Tibial nerve (tissue), 3 donors: ENCODE data around the gene ECEL1.

Source experiments
- POLR2A ChIP-seq, 2 donors: fragments of 450-650 bp; IDR thresholded peaks; one replicate each; pipeline ENCODE4 v1.6.1; 2017; ENCODE audit warnings: antibody characterized with exemption in 2 of 2, mild to moderate bottlenecking in 2 of 2, moderate library complexity in 2 of 2
- TF ChIP-seq, protein P1 (sequence below), 5 experiments: fragments of 200-600 bp in 3 of 5; fragments of 450-650 bp in 2 of 5; sonication (generic) in 3 of 5; IDR thresholded peaks; one replicate each; pipeline ENCODE4 v1.5.1; 2016 to 2019; ENCODE audit warnings: antibody characterized with exemption in 5 of 5, mild to moderate bottlenecking in 3 of 5, moderate library complexity in 2 of 5

DNA sequence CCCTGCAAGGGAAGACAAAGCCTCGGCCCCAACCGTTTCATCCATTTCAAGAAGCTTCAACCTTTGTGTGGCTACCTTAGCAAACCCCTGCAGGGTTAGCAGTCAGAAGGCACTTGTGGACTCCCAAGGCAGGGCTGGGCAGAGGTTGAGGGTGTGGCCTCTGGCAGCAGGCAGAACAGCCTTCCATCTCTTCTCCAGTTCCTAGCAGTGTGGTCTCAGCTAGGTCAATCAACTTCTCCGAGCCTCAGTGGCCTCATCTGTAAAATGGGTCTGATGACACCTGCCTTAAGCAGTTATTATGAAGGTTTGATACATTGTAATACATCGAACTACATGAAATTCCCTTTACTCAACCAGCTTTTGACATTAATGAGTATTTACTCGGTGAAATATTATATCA is 25.7 kb upstream of the ECEL1 start:
- TF ChIP-seq, protein P1, sequence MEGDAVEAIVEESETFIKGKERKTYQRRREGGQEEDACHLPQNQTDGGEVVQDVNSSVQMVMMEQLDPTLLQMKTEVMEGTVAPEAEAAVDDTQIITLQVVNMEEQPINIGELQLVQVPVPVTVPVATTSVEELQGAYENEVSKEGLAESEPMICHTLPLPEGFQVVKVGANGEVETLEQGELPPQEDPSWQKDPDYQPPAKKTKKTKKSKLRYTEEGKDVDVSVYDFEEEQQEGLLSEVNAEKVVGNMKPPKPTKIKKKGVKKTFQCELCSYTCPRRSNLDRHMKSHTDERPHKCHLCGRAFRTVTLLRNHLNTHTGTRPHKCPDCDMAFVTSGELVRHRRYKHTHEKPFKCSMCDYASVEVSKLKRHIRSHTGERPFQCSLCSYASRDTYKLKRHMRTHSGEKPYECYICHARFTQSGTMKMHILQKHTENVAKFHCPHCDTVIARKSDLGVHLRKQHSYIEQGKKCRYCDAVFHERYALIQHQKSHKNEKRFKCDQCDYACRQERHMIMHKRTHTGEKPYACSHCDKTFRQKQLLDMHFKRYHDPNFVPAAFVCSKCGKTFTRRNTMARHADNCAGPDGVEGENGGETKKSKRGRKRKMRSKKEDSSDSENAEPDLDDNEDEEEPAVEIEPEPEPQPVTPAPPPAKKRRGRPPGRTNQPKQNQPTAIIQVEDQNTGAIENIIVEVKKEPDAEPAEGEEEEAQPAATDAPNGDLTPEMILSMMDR (IDR thresholded peaks at IDR 0.05): no peak
- TF ChIP-seq POLR2A (IDR thresholded peaks at IDR 0.05): no peak
